KOPT-K1 (cell line): ENCODE measurements around the gene NFE2.
"Not testable (repeated sequence)": the region's sequence is repeated elsewhere in the genome, so short reads cannot be mapped to it uniquely, and the experiment has no call there.

ENCODE experiments used
- H3K27ac ChIP-seq: fragments of 200-600 bp; sonication (generic); 2 replicates; pipeline ENCODE4 v1.5.1; 2016; ENCODE audit warnings: antibody characterized with exemption, mild to moderate bottlenecking, low read depth, low read length; ENCODE audit not compliant: poor library complexity, severe bottlenecking
- H3K36me3 ChIP-seq: fragments of 200-600 bp; sonication (generic); 2 replicates; pipeline ENCODE4 v1.5.1; 2017; ENCODE audit warnings: antibody characterized with exemption, mild to moderate bottlenecking, low read length, moderate library complexity; ENCODE audit not compliant: insufficient read depth
- H3K9me3 ChIP-seq: fragments of 200-600 bp; sonication (generic); 2 replicates; pipeline ENCODE4 v1.5.1; 2017; ENCODE audit warnings: antibody characterized with exemption, low read length, mild to moderate bottlenecking; ENCODE audit not compliant: insufficient read depth, poor library complexity, severe bottlenecking

NFE2 gene

GRCh38 chr12:54294953-54295566, 5.8 kb downstream of the NFE2 start:
- H3K9me3 ChIP-seq: no peaks in the 10 kb centered on the region
- H3K36me3 ChIP-seq: no peaks in the 10 kb centered on the region
- H3K27ac ChIP-seq: peak overlapping the region; percentile 45

DNA sequence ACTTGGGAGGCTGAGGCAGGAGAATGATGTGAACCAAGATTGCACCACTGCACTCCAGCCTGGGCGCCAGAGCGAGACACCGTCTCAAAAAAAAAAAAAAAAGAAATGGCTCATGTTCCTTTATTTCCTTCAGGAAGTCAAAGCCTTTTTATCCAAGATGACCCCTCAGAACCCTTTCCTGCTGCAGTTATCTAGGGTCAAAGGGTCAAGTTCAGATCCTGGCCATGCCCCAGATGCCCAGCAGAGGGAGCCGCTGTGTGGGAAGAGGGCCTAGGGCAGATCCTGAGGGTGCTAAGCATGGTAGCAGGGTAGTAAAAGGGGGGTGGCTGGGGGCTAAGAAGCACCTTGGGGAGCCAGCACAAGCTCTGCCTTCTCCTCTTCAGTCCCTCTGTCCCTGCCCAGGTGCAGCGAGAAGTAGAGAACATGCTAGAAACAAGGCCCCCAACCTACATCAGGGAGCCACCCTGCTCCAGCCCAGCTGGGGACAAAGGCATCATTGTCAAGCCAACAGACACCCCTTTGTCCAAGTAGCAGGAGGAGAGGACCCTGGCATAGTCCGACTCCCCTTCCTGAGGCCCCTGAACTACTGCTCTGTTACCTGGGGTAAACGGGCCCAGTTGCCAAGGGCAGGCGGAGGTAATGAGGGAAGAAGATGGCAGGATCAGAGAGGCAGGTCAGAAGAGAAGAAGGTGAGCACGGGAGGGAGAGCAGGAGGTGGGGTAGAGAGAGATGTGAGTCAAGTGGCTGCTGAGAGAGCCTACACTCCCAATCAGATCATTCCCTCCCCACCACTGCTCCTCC, 6.5 kb downstream of the NFE2 start:
- H3K36me3 ChIP-seq: peaks cover 5% of the 10 kb centered on the region; the same call in 1 of the 2 replicates
- H3K27ac ChIP-seq: peak overlapping the region; percentile 45
- no peaks in the 10 kb centered on the region for H3K9me3 ChIP-seq

DNA sequence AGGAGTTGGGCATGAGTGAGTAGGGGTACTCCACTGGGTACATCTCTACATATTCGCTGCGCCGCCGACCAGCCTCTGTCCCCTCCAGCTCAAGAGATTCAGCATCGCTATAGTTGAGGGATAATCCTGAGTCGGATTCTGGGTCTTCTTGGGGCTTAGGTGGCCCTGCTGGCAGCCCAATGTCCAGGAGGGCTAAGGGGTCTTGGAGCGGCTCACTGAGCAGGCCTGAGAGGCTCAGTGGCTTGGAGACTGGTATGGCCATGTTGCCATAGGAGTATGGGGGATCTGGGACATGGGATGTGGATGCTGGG, 7.9 kb downstream of the NFE2 start:
- Histone ChIP-seq H3K27ac (no peak overlapping the region), H3K36me3 (peaks cover 19% of the 10 kb centered on the region), H3K9me3 (no peaks in the 10 kb centered on the region)

- no peaks in the 10 kb centered on the region for H3K9me3 ChIP-seq
- H3K27ac ChIP-seq: no peak overlapping the region
- peaks cover 25% of the 10 kb centered on the region for H3K36me3 ChIP-seq
Measured at GRCh38 chr12:54292083-54292930, 8.5 kb downstream of the NFE2 start.

GRCh38 chr12:54287261-54288157, 13.3 kb downstream of the NFE2 start:
- Histone ChIP-seq H3K9me3 (no peaks in the 10 kb centered on the region), H3K36me3 (peaks cover 73% of the 10 kb centered on the region), H3K27ac (no peak overlapping the region)

- Histone ChIP-seq H3K36me3 (peaks cover 84% of the 10 kb centered on the region), H3K27ac (no peak overlapping the region), H3K9me3 (no peaks in the 10 kb centered on the region)
Measured at GRCh38 chr12:54286042-54287030, 14.5 kb downstream of the NFE2 start.

DNA sequence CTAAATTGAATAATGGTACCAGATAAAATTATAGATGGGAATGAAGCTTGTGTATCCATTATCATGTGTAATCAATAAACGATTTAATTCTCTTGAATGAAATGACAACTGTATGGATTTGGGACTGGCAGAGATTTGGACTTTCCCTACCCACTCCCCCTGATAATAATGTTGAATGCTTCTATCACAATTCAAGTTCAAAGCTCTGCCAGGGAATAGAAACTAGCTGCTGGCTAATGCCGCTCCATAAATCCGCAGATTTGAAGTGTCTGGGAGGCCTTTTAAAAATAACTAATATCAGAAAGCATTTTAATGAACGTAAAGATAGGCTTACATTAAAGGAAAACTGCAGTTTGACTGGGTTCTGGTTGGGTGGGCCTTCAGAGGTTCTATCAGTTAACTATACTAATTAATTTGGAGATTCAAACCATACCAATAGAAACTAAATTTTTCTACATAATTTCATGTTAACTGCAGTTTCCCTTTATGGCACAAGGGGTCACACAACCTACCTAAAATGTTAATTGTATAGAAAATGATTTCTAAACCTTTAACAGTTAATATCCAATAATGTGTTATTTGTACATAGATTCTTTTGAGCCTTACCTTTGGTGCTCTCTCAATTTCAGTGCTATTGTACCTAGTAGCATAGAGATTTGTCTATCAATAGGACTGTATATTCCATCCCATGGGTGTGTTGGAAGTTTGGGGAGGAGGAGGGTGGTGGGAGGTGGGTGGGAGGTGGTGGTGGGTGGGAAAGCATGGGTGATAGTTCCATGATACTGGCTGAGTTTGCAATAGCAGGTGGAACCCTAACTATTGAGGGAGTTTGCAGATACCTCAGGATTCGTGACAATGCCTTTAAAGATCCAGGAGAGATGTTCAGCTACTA, 15.4 kb downstream of the NFE2 start:
- Histone ChIP-seq H3K9me3 (no peaks in the 10 kb centered on the region), H3K27ac (no peak overlapping the region), H3K36me3 (peaks cover 91% of the 10 kb centered on the region)

DNA sequence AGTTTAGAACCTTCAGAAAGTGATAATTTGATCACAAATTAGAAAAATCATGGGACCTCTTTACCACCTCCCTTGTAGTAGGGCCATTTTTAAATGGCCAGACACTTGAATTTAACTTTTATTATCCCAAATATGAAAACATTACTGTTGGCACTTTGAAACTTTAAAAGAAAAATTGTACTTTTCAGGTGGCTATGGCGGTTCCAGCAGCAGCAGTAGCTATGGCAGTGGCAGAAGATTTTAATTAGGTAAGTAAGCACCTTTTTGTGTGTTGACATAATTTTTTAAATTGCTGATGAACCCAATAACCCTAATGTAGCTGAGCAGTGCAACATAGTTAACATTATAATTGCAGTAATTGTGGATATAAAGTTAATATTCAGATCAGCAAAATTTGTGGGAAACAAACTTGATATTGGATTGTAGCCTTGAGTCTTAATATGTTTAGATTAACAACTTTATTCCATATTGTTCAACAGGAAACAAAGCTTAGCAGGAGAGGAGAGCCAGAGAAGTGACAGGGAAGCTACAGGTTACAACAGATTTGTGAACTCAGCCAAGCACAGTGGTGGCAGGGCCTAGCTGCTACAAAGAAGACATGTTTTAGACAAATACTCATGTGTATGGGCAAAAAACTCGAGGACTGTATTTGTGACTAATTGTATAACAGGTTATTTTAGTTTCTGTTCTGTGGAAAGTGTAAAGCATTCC, 16.6 kb downstream of the NFE2 start:
- not testable (repeated sequence) for H3K9me3 ChIP-seq, H3K27ac ChIP-seq
- peaks cover 85% of the 10 kb centered on the region for H3K36me3 ChIP-seq

GRCh38 chr12:54282949-54283593, 17.7 kb downstream of the NFE2 start:
- no peaks in the 10 kb centered on the region for H3K9me3 ChIP-seq
- peaks cover 81% of the 10 kb centered on the region for H3K36me3 ChIP-seq
- H3K27ac ChIP-seq: peak overlapping the region; percentile 95

GRCh38 chr12:54281694-54282093, 19.1 kb downstream of the NFE2 start:
- Histone ChIP-seq H3K27ac (peak overlapping the region; percentile 95), H3K36me3 (peaks cover 78% of the 10 kb centered on the region)
- H3K9me3 ChIP-seq: not testable (repeated sequence)

- H3K9me3 ChIP-seq: not testable (repeated sequence)
- peaks cover 78% of the 10 kb centered on the region for H3K36me3 ChIP-seq
- H3K27ac ChIP-seq: peak overlapping the region; percentile 95
Measured at GRCh38 chr12:54281261-54281638, 19.6 kb downstream of the NFE2 start.
